ENCODE results near the gene UGT1A10.
"Not testable (repeated sequence)": the region's sequence is repeated elsewhere in the genome, so short reads cannot be mapped to it uniquely, and the experiment has no call there.

The UGT1A10 gene

DNA sequence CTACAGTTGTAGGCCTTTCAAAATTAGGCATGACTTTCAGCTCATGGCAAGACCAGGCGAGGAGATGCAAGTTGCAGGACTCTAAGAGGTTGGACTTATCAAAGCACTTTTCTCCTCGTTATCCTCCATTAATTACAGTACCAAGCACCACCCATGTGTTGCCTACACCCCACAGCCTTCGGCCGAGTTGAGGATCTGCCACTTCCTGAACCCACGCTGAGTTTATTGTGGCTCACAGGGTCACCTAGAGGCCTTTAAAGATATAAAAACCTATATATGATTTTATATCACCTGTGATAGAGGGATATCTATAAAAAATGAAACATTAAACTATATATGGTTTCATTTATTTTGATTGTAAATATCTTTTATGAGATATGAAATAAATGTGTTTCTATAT lies 2.6 kb downstream of the UGT1A10 start:
- TF ChIP-seq, protein P1, sequence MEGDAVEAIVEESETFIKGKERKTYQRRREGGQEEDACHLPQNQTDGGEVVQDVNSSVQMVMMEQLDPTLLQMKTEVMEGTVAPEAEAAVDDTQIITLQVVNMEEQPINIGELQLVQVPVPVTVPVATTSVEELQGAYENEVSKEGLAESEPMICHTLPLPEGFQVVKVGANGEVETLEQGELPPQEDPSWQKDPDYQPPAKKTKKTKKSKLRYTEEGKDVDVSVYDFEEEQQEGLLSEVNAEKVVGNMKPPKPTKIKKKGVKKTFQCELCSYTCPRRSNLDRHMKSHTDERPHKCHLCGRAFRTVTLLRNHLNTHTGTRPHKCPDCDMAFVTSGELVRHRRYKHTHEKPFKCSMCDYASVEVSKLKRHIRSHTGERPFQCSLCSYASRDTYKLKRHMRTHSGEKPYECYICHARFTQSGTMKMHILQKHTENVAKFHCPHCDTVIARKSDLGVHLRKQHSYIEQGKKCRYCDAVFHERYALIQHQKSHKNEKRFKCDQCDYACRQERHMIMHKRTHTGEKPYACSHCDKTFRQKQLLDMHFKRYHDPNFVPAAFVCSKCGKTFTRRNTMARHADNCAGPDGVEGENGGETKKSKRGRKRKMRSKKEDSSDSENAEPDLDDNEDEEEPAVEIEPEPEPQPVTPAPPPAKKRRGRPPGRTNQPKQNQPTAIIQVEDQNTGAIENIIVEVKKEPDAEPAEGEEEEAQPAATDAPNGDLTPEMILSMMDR (IDR thresholded peaks at IDR 0.05; ENCODE audit: low read depth, low read length, missing control alignments): no peak
- DNase-seq (ENCODE audit: extremely low read depth, low read depth): no peak
- no peak overlapping the region for H3K4me3 ChIP-seq (replicated peaks; ENCODE audit: low read depth, low read length)

GRCh38 chr2:233639860-233640259 lies 3.6 kb downstream of the UGT1A10 start:
- TF ChIP-seq, protein P1 (IDR thresholded peaks at IDR 0.05; ENCODE audit: low read depth, low read length, missing control alignments): no peak
- DNase-seq (ENCODE audit: extremely low read depth, low read depth): no peak
- no peak overlapping the region for H3K4me3 ChIP-seq (replicated peaks; ENCODE audit: low read depth, low read length)

GRCh38 chr2:233643128-233643527 lies 6.9 kb downstream of the UGT1A10 start:
- no peak for DNase-seq (ENCODE audit: extremely low read depth, low read depth)
- no peak overlapping the region for H3K4me3 ChIP-seq (replicated peaks; ENCODE audit: low read depth, low read length)
- TF ChIP-seq, protein P1 (IDR thresholded peaks at IDR 0.05; ENCODE audit: low read depth, low read length, missing control alignments): no peak

GRCh38 chr2:233646033-233646432 lies 9.8 kb downstream of the UGT1A10 start:
- DNase-seq (ENCODE audit: extremely low read depth, low read depth); H3K4me3 ChIP-seq (replicated peaks; ENCODE audit: low read depth, low read length): not testable (repeated sequence)

GRCh38 chr2:233650981-233651380 lies 14.7 kb downstream of the UGT1A10 start:
- TF ChIP-seq, protein P1 (IDR thresholded peaks at IDR 0.05; ENCODE audit: low read depth, low read length, missing control alignments): no peak
- DNase-seq (ENCODE audit: extremely low read depth, low read depth): no peak
- no peak overlapping the region for H3K4me3 ChIP-seq (replicated peaks; ENCODE audit: low read depth, low read length)

DNA sequence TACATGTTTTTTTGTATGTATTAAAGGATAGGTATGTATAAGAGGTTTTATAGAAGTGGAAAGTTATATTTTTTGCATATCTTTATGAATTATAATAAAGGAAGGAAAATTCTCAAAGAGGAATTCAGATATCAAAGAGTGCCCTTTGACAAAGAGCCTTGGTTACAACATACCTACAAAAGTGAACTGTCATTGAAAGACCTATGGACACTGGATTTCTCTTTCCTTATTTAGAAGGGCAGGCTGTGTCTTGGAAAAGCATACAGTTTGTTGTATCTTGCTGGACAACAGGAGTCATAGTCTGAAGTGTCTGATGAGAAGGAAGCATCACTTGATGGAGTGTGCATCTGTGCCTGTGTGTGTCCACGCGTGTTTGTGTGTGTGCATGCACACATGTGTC lies 15.2 kb downstream of the UGT1A10 start:
- DNase-seq (ENCODE audit: extremely low read depth, low read depth): no peak
- TF ChIP-seq, protein P1 (IDR thresholded peaks at IDR 0.05; ENCODE audit: low read depth, low read length, missing control alignments): no peak
- no peak overlapping the region for H3K4me3 ChIP-seq (replicated peaks; ENCODE audit: low read depth, low read length)

DNA sequence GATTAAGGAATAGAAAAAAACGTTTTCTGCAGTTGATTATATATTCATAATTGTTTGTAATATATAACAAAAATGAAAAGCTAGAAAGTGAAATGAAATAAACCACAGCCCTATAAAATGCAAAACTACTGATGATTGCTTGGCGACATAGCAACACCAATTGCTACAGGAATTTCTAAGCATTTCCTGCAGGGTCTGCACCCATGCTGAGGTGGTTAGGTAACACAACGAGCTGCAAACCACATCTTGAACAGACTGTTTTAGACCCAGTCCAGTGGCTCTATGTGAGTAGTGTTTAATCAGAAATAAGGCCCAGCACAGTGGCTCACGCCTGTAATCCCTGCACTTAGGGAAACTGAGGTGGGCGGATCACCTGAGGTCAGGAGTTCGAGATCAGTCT lies 18.3 kb downstream of the UGT1A10 start:
- H3K4me3 ChIP-seq (replicated peaks; ENCODE audit: low read depth, low read length): no peak overlapping the region
- DNase-seq (ENCODE audit: extremely low read depth, low read depth): no peak
- TF ChIP-seq, protein P1 (IDR thresholded peaks at IDR 0.05; ENCODE audit: low read depth, low read length, missing control alignments): no peak
